Subcutaneous abdominal adipose tissue (tissue), 5 donors: ENCODE results near the gene KLHDC2.

Experiments used
- H3K27ac ChIP-seq: one replicate; pipeline ENCODE4 v1.7.0; 2013; ENCODE audit warnings: low read depth, mild to moderate bottlenecking, inconsistent platforms, low read length, moderate library complexity
- H3K27me3 ChIP-seq, 5 donors: one replicate each; pipeline ENCODE4 v1.7.0; 2013; ENCODE audit warnings: low read length in 5 of 5, inconsistent platforms in 1 of 5; ENCODE audit not compliant: control insufficient read depth in 5 of 5, insufficient read depth in 4 of 5
- H3K36me3 ChIP-seq, 5 donors: one replicate each; pipeline ENCODE4 v1.7.0; 2013; ENCODE audit warnings: low read length in 5 of 5; ENCODE audit not compliant: control insufficient read depth in 5 of 5, insufficient read depth in 5 of 5
- H3K4me1 ChIP-seq, 5 donors: one replicate each; pipeline ENCODE4 v1.7.0; 2013; ENCODE audit warnings: low read length in 5 of 5, mild to moderate bottlenecking in 3 of 5, moderate library complexity in 1 of 5; ENCODE audit not compliant: control insufficient read depth in 5 of 5, insufficient read depth in 5 of 5
- H3K4me3 ChIP-seq, 5 donors: one replicate each; pipeline ENCODE4 v1.7.0; 2013; ENCODE audit warnings: low read length in 5 of 5, low read depth in 1 of 5
- H3K9ac ChIP-seq, 5 donors: one replicate each; pipeline ENCODE4 v1.7.0; 2013; ENCODE audit warnings: low read length in 5 of 5, mild to moderate bottlenecking in 4 of 5, moderate library complexity in 3 of 5
- H3K9me3 ChIP-seq, 5 donors: one replicate each; pipeline ENCODE4 v1.7.0; 2013; ENCODE audit warnings: low read length in 5 of 5; ENCODE audit not compliant: control insufficient read depth in 5 of 5
- donor health status: healthy.
- donor health status: healthy.
- donor health status: healthy.
- donor health status: healthy.
- donor health status: healthy.

The KLHDC2 gene

DNA sequence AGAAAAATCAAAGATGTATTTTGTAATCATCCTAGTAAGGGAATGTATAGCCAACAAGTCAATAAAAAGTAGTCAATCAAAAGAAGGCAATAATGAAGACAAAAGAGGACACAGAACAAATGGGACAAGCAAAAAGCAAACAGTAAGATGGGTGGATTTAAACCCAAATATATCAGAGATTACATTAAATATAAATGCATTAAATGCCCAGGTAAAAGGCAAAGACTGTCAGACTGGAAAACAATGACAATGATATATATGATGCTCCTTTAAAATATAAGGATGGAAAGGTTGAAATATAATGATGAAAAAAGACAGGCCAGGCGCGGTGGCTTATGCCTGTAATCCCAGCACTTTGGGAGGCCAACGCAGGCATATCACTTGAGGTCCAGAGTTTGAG is 48.9 kb downstream of the KLHDC2 start:
- Histone ChIP-seq H3K9me3 (peaks cover 0 to 11% (median 7%) of the 10 kb centered on the region in 5 donors), H3K4me3 (no peak overlapping the region), H3K27me3 (no peaks in the 10 kb centered on the region), H3K4me1 (no peaks in the 10 kb centered on the region), H3K9ac (no peak overlapping the region), H3K27ac (no peak overlapping the region), H3K36me3 (peaks cover 36 to 67% (median 56%) of the 10 kb centered on the region in 5 donors)

GRCh38 chr14:49820176-49820575 is 52.2 kb downstream of the KLHDC2 start:
- H3K36me3 ChIP-seq = peaks cover 33 to 70% (median 55%) of the 10 kb centered on the region in 5 donors
- H3K27me3 ChIP-seq = no peaks in the 10 kb centered on the region

GRCh38 chr14:49828640-49829039 is 60.7 kb downstream of the KLHDC2 start:
- no peak overlapping the region for H3K4me3 ChIP-seq
- H3K4me1 ChIP-seq = no peaks in the 10 kb centered on the region
- H3K9me3 ChIP-seq = no peaks in the 10 kb centered on the region
- H3K9ac ChIP-seq = no peak overlapping the region
- peaks cover 61 to 89% (median 75%) of the 10 kb centered on the region in 5 donors for H3K36me3 ChIP-seq
- H3K27me3 ChIP-seq = no peaks in the 10 kb centered on the region
- H3K27ac ChIP-seq = no peak overlapping the region

More at GRCh38 chr14:49820176-49820575, 52.2 kb downstream of the KLHDC2 start:
- Histone ChIP-seq H3K27ac (no peak overlapping the region), H3K4me1 (no peaks in the 10 kb centered on the region), H3K9me3 (peaks cover 0 to 11% (median 7%) of the 10 kb centered on the region in 5 donors), H3K4me3 (no peak overlapping the region), H3K9ac (no peak overlapping the region)
